ENCODE results near the gene NHLRC1. TPM values are rescaled to one million over a fixed set of nuclear protein-coding genes. Genes with fewer than 3 reads are reported as not detected.

NHLRC1 gene
- total RNA-seq (1 to 10 TPM in 2 of 5 experiments, under 1 TPM in 3; 0.39 to 1.4 (median 0.61) TPM), polyA plus RNA-seq (1 to 10 TPM; 1.7 to 1.9 TPM), total RNA-seq (0.40 reads per million)

- peaks cover 0 to 15% (median 8%) of the 10 kb centered on the region in 7 donors for H3K4me1 Mint-ChIP-seq
- intact Hi-C loops (cut with micrococcal nuclease): loop anchor here (1.0 to 10.0 kb wide), 5 partner anchors 32 to 968 kb away; partner anchors contain the start of genes KDM1B (in 2 of the 2), TPMT (in 2 of the 2) and KIF13A (in 1 of the 2)
- H3K27me3 ChIP-seq (ENCODE audit: control insufficient read depth in 2 of 2, insufficient read depth in 2 of 2, low read length in 2 of 2): no peaks in the 10 kb centered on the region
- H3K4me1 ChIP-seq (ENCODE audit: control insufficient read depth in 2 of 2, insufficient read depth in 2 of 2, low read length in 2 of 2): peaks cover 5 to 8% of the 10 kb centered on the region in 2 donors
- ATAC-seq (peak; percentile 100), DNase-seq (peak; percentile 43 to 68 (median 65))
- peaks cover 0 to 6% (median 0%) of the 10 kb centered on the region in 3 experiments for H3K9me3 ChIP-seq (ENCODE audit: control insufficient read depth in 2 of 3, low read length in 3 of 3)
- H3K27me3 Mint-ChIP-seq: peaks cover 0 to 65% (median 7%) of the 10 kb centered on the region in 5 donors
- POLR2A ChIA-PET: interaction anchor here (1.2 kb wide), 1 partner anchor 415 kb away, joined by 3 read pairs; the partner anchor contains the start of gene NUP153
- H3K27ac ChIP-seq (ENCODE audit: low read depth, low read length): no peak within 1 kb of the TSS
- CTCF ChIA-PET: no interaction called here
- H3K9me3 Mint-ChIP-seq: peaks cover 0 to 35% (median 5%) of the 10 kb centered on the region in 11 donors
- no peaks in the 10 kb centered on the region for H3K36me3 ChIP-seq (ENCODE audit: control insufficient read depth in 2 of 3, insufficient read depth in 3 of 3, low read length in 3 of 3)
- H3K36me3 Mint-ChIP-seq: peaks cover 0 to 12% (median 3%) of the 10 kb centered on the region in 5 donors
- H3K4me3 ChIP-seq (ENCODE audit: low read length): peak within 1 kb of the TSS; percentile 63
- peak within 1 kb of the TSS; percentile 81 to 90 (median 87) for H3K4me3 Mint-ChIP-seq
- peak within 1 kb of the TSS; percentile 6 to 87 (median 53) for H3K27ac Mint-ChIP-seq
These were observed at the start of gene NHLRC1 for GRCh38 chr6:18122128-18123093. TSS of gene NHLRC1 (minus strand) at chr6:18122677. CDS start at chr6:18122606, 71 bp downstream.

DNA sequence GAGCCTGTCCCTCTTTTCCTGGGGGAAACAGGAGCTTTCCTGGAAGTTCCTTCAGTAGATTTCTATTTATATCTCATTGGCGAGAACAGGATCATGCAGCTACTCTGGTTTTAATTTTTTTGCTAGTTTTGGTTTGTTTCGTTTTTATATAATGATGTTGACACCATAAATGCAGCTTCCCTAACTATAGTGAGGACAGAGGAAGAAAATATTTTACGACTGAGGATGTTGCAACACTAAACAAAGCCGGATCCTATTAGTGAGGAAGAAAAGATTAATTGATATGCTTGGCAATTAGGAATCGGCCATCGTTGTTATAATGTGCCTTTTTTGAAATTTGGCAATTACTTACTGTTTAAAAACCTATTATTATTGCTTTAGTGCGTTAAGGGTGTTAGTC lies 49.4 kb upstream of the NHLRC1 start:
- Histone ChIP-seq H3K4me3 (ENCODE audit: low read length) (no peak overlapping the region), H3K9me3 (ENCODE audit: control insufficient read depth in 2 of 3, low read length in 3 of 3) (no peaks in the 10 kb centered on the region), H3K4me1 (ENCODE audit: control insufficient read depth in 2 of 2, insufficient read depth in 2 of 2, low read length in 2 of 2) (no peaks in the 10 kb centered on the region), H3K36me3 (ENCODE audit: control insufficient read depth in 2 of 3, insufficient read depth in 3 of 3, low read length in 3 of 3) (peaks cover 0 to 27% (median 11%) of the 10 kb centered on the region in 3 experiments), H3K27me3 (ENCODE audit: control insufficient read depth in 2 of 2, insufficient read depth in 2 of 2, low read length in 2 of 2) (no peaks in the 10 kb centered on the region), H3K27ac (ENCODE audit: low read depth, low read length) (no peak overlapping the region)
- H3K4me1 Mint-ChIP-seq: peaks cover 0 to 14% (median 6%) of the 10 kb centered on the region in 7 donors
- peaks cover 20 to 65% (median 47%) of the 10 kb centered on the region in 5 donors for H3K36me3 Mint-ChIP-seq
- intact Hi-C loops (cut with micrococcal nuclease): no loop called here
- CTCF ChIA-PET: no interaction called here
- H3K4me3 Mint-ChIP-seq: no peak overlapping the region
- no peak for ATAC-seq
- peaks cover 0 to 9% (median 3%) of the 10 kb centered on the region in 11 donors for H3K9me3 Mint-ChIP-seq
- DNase-seq: no peak
- no peaks in the 10 kb centered on the region for H3K27me3 Mint-ChIP-seq
- H3K27ac Mint-ChIP-seq: no peak overlapping the region
- POLR2A ChIA-PET: no interaction called here

DNA sequence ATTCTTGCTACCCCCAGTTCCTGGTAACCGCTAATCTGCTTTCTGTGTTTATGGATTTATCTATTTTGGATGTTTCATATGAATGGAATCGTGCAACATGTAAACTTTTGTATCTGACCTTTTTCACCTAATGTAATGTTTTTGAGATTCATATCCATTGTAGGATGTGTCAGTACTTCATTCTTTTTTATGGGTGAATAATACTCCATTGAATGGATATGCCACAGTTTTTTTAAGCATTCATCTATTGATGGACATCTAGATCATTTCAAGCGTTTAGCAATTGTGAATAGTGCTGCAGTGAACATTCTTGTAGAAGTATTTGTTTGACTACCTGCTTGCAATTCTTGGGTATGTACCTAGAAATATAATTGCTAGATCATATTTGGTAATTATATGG lies 45.8 kb upstream of the NHLRC1 start:
- intact Hi-C loops (cut with micrococcal nuclease): no loop called here
- peaks cover 0 to 2% (median 0%) of the 10 kb centered on the region in 7 donors for H3K4me1 Mint-ChIP-seq
- Histone ChIP-seq H3K4me1 (ENCODE audit: control insufficient read depth in 2 of 2, insufficient read depth in 2 of 2, low read length in 2 of 2) (no peaks in the 10 kb centered on the region), H3K36me3 (ENCODE audit: control insufficient read depth in 2 of 3, insufficient read depth in 3 of 3, low read length in 3 of 3) (peaks cover 0 to 41% (median 11%) of the 10 kb centered on the region in 3 experiments), H3K4me3 (ENCODE audit: low read length) (no peak overlapping the region), H3K27ac (ENCODE audit: low read depth, low read length) (no peak overlapping the region), H3K27me3 (ENCODE audit: control insufficient read depth in 2 of 2, insufficient read depth in 2 of 2, low read length in 2 of 2) (no peaks in the 10 kb centered on the region), H3K9me3 (ENCODE audit: control insufficient read depth in 2 of 3, low read length in 3 of 3) (no peaks in the 10 kb centered on the region)
- POLR2A ChIA-PET: no interaction called here
- no peak for DNase-seq
- H3K27me3 Mint-ChIP-seq: no peaks in the 10 kb centered on the region
- peaks cover 0 to 9% (median 2%) of the 10 kb centered on the region in 11 donors for H3K9me3 Mint-ChIP-seq
- H3K36me3 Mint-ChIP-seq: peaks cover 8 to 37% (median 26%) of the 10 kb centered on the region in 5 donors
- CTCF ChIA-PET: no interaction called here
- H3K4me3 Mint-ChIP-seq: no peak overlapping the region
- ATAC-seq: no peak
- no peak overlapping the region for H3K27ac Mint-ChIP-seq

DNA sequence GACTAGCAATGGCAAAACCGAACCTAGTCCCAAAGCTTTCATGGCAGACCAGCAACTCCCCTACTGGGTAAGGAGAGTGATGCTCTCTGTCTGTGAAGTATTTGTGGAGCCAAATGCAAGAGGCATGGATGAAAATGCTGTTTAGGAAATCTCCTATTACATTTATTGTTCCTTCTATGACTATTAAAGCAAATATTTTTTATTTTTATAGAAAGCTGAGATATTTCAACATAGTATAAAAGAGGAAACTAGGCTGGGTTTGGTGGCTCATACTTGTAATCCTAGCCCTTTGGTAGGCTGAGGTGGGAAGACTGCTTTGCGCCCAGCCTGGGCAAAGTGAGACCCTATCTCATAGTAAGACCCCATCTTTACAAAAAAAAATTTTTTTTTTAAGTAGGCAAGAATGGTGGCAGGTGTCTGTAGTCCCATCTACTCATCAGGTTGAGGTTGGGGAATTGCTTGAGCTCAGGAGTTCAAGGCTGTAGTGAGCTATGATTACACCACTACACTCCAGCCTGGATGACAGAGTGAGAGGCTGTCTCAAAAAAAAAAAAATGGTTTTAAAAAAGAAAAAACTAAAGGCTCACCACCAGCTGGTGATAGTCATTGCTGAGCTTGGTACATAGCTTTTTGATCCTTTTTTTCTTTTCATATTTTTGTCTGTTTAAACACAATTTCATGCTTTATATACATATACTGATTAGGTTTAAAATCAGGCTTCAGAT lies 44.0 kb upstream of the NHLRC1 start:
- no peak overlapping the region for H3K27ac Mint-ChIP-seq
- no peak overlapping the region for H3K4me3 Mint-ChIP-seq
- H3K9me3 Mint-ChIP-seq: peaks cover 0 to 9% (median 2%) of the 10 kb centered on the region in 11 donors
- Histone ChIP-seq H3K27me3 (ENCODE audit: control insufficient read depth in 2 of 2, insufficient read depth in 2 of 2, low read length in 2 of 2) (no peaks in the 10 kb centered on the region), H3K4me1 (ENCODE audit: control insufficient read depth in 2 of 2, insufficient read depth in 2 of 2, low read length in 2 of 2) (no peaks in the 10 kb centered on the region), H3K36me3 (ENCODE audit: control insufficient read depth in 2 of 3, insufficient read depth in 3 of 3, low read length in 3 of 3) (peaks cover 1 to 53% (median 7%) of the 10 kb centered on the region in 3 experiments), H3K9me3 (ENCODE audit: control insufficient read depth in 2 of 3, low read length in 3 of 3) (no peaks in the 10 kb centered on the region), H3K4me3 (ENCODE audit: low read length) (no peak overlapping the region), H3K27ac (ENCODE audit: low read depth, low read length) (no peak overlapping the region)
- ChIA-PET POLR2A (no interaction called here), CTCF (no interaction called here)
- DNase-seq (no peak), ATAC-seq (peak; percentile 45)
- intact Hi-C loops (cut with micrococcal nuclease): no loop called here
- peaks cover 8 to 45% (median 31%) of the 10 kb centered on the region in 5 donors for H3K36me3 Mint-ChIP-seq
- no peaks in the 10 kb centered on the region for H3K27me3 Mint-ChIP-seq
- peaks cover 0 to 3% (median 0%) of the 10 kb centered on the region in 7 donors for H3K4me1 Mint-ChIP-seq

DNA sequence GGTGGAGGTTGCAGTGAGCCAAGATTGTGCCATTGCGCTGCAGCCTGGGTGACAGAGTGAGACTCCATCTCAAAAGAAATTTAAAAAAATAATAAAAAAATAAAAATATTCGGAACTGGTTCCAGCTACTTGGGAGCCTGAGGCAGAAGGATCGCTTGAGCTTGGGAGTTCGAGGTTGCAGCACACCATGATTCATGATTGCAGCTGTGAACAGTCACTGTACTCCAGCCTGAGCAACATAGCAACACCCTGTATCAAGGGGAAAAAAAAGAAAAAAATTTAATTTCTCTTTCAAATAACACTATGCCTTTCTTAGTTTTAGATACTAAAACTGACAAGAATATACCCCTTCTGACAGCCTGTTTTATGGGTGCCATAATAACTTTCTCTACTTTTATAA lies 43.3 kb upstream of the NHLRC1 start:
- Histone ChIP-seq H3K4me1 (ENCODE audit: control insufficient read depth in 2 of 2, insufficient read depth in 2 of 2, low read length in 2 of 2) (no peaks in the 10 kb centered on the region), H3K9me3 (ENCODE audit: control insufficient read depth in 2 of 3, low read length in 3 of 3) (no peaks in the 10 kb centered on the region), H3K4me3 (ENCODE audit: low read length) (no peak overlapping the region), H3K36me3 (ENCODE audit: control insufficient read depth in 2 of 3, insufficient read depth in 3 of 3, low read length in 3 of 3) (peaks cover 5 to 60% (median 7%) of the 10 kb centered on the region in 3 experiments), H3K27ac (ENCODE audit: low read depth, low read length) (no peak overlapping the region), H3K27me3 (ENCODE audit: control insufficient read depth in 2 of 2, insufficient read depth in 2 of 2, low read length in 2 of 2) (no peaks in the 10 kb centered on the region)
- DNase-seq: no peak
- Mint-ChIP-seq H3K27ac (no peak overlapping the region), H3K4me1 (peaks cover 0 to 9% (median 0%) of the 10 kb centered on the region in 7 donors), H3K4me3 (no peak overlapping the region), H3K27me3 (no peaks in the 10 kb centered on the region), H3K36me3 (peaks cover 8 to 51% (median 34%) of the 10 kb centered on the region in 5 donors), H3K9me3 (peaks cover 0 to 9% (median 2%) of the 10 kb centered on the region in 11 donors)
- ATAC-seq: peak; percentile 26
- ChIA-PET POLR2A (no interaction called here), CTCF (no interaction called here)
- intact Hi-C loops (cut with micrococcal nuclease): no loop called here

GRCh38 chr6:18162401-18162800 lies 39.9 kb upstream of the NHLRC1 start:
- Histone ChIP-seq H3K4me1 (ENCODE audit: control insufficient read depth in 2 of 2, insufficient read depth in 2 of 2, low read length in 2 of 2) (no peaks in the 10 kb centered on the region), H3K4me3 (ENCODE audit: low read length) (no peak overlapping the region), H3K36me3 (ENCODE audit: control insufficient read depth in 2 of 3, insufficient read depth in 3 of 3, low read length in 3 of 3) (peaks cover 0 to 51% (median 5%) of the 10 kb centered on the region in 3 experiments), H3K27me3 (ENCODE audit: control insufficient read depth in 2 of 2, insufficient read depth in 2 of 2, low read length in 2 of 2) (no peaks in the 10 kb centered on the region), H3K27ac (ENCODE audit: low read depth, low read length) (no peak overlapping the region), H3K9me3 (ENCODE audit: control insufficient read depth in 2 of 3, low read length in 3 of 3) (no peaks in the 10 kb centered on the region)
- CTCF ChIA-PET: no interaction called here
- no peaks in the 10 kb centered on the region for H3K9me3 Mint-ChIP-seq
- intact Hi-C loops (cut with micrococcal nuclease): no loop called here
- peaks cover 0 to 11% (median 4%) of the 10 kb centered on the region in 7 donors for H3K4me1 Mint-ChIP-seq
- no peak for DNase-seq
- H3K27me3 Mint-ChIP-seq: no peaks in the 10 kb centered on the region
- H3K36me3 Mint-ChIP-seq: peaks cover 5 to 41% (median 27%) of the 10 kb centered on the region in 5 donors
- H3K4me3 Mint-ChIP-seq: no peak overlapping the region
- POLR2A ChIA-PET: no interaction called here
- no peak for ATAC-seq
- H3K27ac Mint-ChIP-seq: no peak overlapping the region
